Subcutaneous adipose tissue (tissue), 4 donors: ENCODE data around the gene CCNL2. TPM values are rescaled to one million over a fixed set of nuclear protein-coding genes. Genes with fewer than 3 reads are reported as not detected.

Source experiments
- total RNA-seq, 4 donors: library from RNA; depleted of rRNA; stranded (reverse); fragments of >200 nt; gene quantifications; one replicate each; pipeline ENCODE4 v1.1.0, GENCODE V29; 2016
- TF ChIP-seq, protein P1 (sequence below): fragments of 450-650 bp; IDR thresholded peaks from one replicate; pipeline ENCODE4 v1.5.1; 2016; ENCODE audit warnings: low read depth, mild to moderate bottlenecking, control low read depth, antibody characterized with exemption, moderate library complexity

Gene CCNL2
- total RNA-seq, 4 donors from 2014 or later, result 146 to 268 (median 194) TPM

DNA sequence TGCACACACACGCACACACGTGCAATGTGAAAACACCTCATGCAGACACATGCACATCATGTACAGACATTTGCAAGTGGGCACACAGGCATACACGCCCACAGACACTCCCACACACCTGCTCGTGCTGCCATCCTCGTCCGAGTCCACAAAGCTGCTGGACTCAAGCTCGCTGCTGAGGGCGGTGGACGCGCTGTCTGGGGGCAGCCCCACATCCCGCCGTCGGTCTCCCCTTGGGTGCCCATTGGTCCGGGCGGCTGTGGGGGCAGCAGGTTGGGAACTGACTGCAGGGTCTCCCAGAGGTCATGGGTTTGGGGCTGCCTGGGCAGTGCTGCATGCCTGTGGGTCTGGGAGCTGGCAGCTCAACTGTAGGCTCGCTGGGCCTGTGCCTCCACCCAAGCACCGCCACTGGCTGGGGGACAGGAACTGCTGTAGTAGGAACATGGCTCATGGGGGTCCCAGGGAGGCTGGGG lies 57.5 kb downstream of the CCNL2 start:
- TF ChIP-seq, protein P1, sequence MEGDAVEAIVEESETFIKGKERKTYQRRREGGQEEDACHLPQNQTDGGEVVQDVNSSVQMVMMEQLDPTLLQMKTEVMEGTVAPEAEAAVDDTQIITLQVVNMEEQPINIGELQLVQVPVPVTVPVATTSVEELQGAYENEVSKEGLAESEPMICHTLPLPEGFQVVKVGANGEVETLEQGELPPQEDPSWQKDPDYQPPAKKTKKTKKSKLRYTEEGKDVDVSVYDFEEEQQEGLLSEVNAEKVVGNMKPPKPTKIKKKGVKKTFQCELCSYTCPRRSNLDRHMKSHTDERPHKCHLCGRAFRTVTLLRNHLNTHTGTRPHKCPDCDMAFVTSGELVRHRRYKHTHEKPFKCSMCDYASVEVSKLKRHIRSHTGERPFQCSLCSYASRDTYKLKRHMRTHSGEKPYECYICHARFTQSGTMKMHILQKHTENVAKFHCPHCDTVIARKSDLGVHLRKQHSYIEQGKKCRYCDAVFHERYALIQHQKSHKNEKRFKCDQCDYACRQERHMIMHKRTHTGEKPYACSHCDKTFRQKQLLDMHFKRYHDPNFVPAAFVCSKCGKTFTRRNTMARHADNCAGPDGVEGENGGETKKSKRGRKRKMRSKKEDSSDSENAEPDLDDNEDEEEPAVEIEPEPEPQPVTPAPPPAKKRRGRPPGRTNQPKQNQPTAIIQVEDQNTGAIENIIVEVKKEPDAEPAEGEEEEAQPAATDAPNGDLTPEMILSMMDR, result no peak

DNA sequence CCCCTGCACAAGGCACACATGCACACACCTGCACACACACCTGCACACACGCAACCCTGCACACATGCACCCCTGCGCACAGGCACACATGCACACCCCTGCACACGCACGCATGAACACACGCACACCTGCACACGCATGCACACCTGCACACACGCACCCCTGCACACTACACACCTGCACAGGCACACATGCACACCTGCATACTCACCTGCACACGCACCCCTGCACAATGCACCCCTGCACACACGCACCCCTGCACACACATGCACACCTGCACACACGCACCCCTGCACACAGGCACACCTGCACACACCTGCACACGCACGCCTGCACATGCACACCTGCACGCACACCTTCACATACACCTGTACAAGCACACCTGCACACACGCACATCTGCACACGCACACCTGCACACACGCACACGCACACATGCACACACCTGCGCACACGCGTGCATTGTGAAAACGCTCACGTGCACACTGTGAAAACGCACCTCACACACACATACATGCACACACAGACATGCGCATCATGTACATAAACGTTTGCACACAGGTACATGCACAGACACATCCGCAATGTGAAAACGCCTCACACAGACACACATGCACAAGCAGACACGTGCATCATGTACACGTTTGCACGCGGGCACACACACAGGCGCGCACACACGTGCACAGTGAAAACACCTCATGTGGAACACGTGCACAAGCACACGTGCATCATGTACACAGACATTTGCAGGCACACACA lies 58.2 kb downstream of the CCNL2 start:
- TF ChIP-seq, protein P1, result no peak

GRCh38 chr1:1340185-1340584 lies 59.0 kb downstream of the CCNL2 start:
- TF ChIP-seq, protein P1, result no peak

DNA sequence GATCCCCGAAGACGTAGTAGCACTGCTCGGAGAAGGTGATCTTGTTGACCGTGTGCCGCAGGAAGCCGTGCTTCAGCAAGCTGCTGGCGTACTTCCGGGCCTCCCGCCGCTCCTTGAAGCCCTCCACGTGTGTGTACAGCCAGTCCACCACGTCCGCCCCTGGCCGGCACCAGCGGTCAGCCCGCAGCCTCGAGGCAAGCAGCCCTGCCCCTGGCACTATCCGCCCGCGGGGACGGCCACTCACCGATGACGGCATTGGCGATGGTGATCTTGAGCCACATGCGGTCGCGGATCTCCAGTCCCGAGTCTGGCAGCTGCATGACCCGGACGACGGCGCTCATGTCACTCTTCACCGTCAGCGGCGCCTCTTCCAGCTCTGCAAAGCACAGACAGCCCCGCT lies 60.9 kb downstream of the CCNL2 start:
- TF ChIP-seq, protein P1, result no peak

- TF ChIP-seq, protein P1, result no peak
Measured at GRCh38 chr1:1337793-1338147, 61.4 kb downstream of the CCNL2 start.

- TF ChIP-seq, protein P1, result no peak
Measured at GRCh38 chr1:1336931-1337792, 62.0 kb downstream of the CCNL2 start.

GRCh38 chr1:1336446-1336845 lies 62.7 kb downstream of the CCNL2 start:
- TF ChIP-seq, protein P1, result no peak
